Measurements from ENCODE around the gene HOXB5. TPM values are rescaled to one million over a fixed set of nuclear protein-coding genes. Genes with fewer than 3 reads are reported as not detected.

The HOXB5 gene
- total RNA-seq, 1 experiment from 2014 or later, result 19.8 TPM

DNA sequence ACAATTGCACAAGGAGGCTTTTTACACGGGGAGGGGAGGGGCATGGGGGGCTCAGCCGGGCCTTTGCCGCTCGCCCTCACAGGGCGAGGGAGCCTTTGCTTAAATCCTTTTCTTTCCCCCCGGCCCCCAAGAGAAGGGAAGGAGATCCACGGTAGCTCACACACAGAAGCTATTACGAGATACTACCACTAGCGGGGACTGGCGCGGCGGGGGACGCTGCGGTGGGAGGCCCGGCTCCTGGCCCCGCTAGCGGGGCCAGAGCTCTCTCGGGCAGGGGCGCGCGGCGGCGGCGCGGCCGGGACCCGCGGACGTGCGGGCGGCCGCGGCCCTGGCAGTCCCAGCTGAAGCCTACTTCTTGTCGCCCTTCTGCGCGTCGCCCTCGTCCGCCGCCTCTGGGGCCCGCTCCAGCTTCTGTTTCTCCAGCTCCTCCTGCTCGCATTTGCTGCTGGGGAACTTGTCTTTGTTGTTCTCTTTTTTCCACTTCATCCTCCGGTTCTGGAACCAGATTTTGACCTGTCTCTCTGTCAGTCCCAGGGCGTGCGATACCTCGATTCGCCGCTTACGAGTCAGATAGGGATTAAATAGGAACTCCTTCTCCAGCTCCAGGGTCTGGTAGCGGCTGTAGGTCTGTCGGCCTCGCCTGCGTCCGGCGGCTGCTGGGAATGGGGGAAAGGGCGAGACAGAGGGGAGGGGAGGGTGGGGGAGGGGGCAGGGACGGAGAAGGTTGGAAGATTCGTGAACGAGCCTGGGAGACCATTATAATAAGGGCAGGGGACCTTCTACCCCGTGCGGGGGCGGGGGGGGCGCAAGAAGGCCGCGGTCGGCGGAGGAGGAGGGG lies 19.5 kb upstream of the HOXB5 start (continued):
- TF ChIP-seq TCF7L2 (IDR thresholded peaks at IDR 0.05; ENCODE audit: borderline replicate concordance, extremely low read depth, insufficient read depth, insufficient read length) (peak; percentile 22), ZNF274 (IDR thresholded peaks at IDR 0.05; ENCODE audit: low read depth, low read length) (no peak), EZH2phosphoT487 (IDR thresholded peaks at IDR 0.05; ENCODE audit: borderline replicate concordance) (no peak), CEBPB (IDR thresholded peaks at IDR 0.05; ENCODE audit: low read depth) (no peak), CBX3 (IDR thresholded peaks at IDR 0.05; ENCODE audit: low read depth) (no peak)

DNA sequence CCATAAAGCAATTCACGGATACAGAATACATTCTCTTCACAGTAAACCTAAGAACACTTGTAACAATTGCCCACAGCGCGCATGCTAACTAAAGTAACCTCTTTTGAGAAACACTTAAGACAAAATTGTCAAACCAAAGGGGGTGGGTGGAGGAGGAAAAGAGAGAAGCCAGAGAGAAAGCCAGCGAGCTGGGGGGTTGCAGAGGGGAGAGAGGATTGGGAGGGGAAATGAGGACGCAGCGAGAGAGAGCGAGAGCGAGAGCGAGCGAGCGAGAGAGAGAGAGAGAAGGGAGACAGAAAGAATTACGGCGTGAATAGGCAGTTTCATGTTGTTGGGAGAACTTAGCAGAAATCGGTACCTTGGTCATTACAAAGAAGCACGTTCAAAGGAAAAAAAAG lies 18.9 kb upstream of the HOXB5 start:
- Histone ChIP-seq H3K27ac (ENCODE audit: low read depth, low read length) (peak overlapping the region; percentile 98), H3K36me3 (ENCODE audit: control insufficient read depth in 1 of 2, insufficient read depth in 2 of 2, low read length in 2 of 2) (no peaks in the 10 kb centered on the region), H3K9ac (ENCODE audit: low read length) (peak overlapping the region; percentile 97), H3K9me2 (ENCODE audit: insufficient read depth) (no peaks in the 10 kb centered on the region), H3K9me3 (ENCODE audit: control insufficient read depth in 1 of 2, insufficient read depth in 1 of 2, low read depth in 1 of 2, low read length in 2 of 2) (no peaks in the 10 kb centered on the region), H3K4me3 (replicated peaks in 1 of 2; ENCODE audit: low read depth in 1 of 2, low read length in 2 of 2) (peak overlapping the region; percentile 80 to 90), H3K4me2 (ENCODE audit: low read length) (peak overlapping the region; percentile 95), H3K4me1 (ENCODE audit: control insufficient read depth in 1 of 2, insufficient read depth in 2 of 2, low read length in 2 of 2) (peaks cover 19 to 55% of the 10 kb centered on the region in 2 experiments; a peak in 3 of 4 replicates), H3K79me2 (ENCODE audit: insufficient read depth, low read length) (peaks cover 82% of the 10 kb centered on the region), H3K27me3 (ENCODE audit: insufficient read depth, low read length) (no peaks in the 10 kb centered on the region), H2AFZ (ENCODE audit: low read depth, low read length, poor library complexity, severe bottlenecking) (peak overlapping the region; percentile 19), H4K20me1 (ENCODE audit: insufficient read depth) (no peaks in the 10 kb centered on the region)
- ChIA-PET CTCF (interaction anchor here (0.6 to 1.4 kb wide), 19 partner anchors 9 to 587 kb away, joined by 3 to 11 read pairs (median 4); partner anchors contain the start of genes HOXB5 and HOXB9), RAD21 (ENCODE audit: low non-redundant PET in 1 of 2, low total read pairs in 2 of 2, uncharacterized antibody in 2 of 2, unreplicated experiment in 2 of 2) (no interaction called here), POLR2A (interaction anchor here (0.7 to 1.9 kb wide), 3 partner anchors 13 to 586 kb away, joined by 3 to 11 read pairs (median 3); partner anchors contain the start of gene HOXB9)
- no peak for ATAC-seq
- intact Hi-C loops (cut with micrococcal nuclease), result loop anchor here (2.0 to 10.0 kb wide), 2 partner anchors 128 to 352 kb away; no protein-coding TSS in a partner anchor
- DNase-seq (ENCODE audit: low read depth, low spot score), result no peak
- BruUV-seq (replicated peaks), result no TSS peak
- TF ChIP-seq, protein P1, sequence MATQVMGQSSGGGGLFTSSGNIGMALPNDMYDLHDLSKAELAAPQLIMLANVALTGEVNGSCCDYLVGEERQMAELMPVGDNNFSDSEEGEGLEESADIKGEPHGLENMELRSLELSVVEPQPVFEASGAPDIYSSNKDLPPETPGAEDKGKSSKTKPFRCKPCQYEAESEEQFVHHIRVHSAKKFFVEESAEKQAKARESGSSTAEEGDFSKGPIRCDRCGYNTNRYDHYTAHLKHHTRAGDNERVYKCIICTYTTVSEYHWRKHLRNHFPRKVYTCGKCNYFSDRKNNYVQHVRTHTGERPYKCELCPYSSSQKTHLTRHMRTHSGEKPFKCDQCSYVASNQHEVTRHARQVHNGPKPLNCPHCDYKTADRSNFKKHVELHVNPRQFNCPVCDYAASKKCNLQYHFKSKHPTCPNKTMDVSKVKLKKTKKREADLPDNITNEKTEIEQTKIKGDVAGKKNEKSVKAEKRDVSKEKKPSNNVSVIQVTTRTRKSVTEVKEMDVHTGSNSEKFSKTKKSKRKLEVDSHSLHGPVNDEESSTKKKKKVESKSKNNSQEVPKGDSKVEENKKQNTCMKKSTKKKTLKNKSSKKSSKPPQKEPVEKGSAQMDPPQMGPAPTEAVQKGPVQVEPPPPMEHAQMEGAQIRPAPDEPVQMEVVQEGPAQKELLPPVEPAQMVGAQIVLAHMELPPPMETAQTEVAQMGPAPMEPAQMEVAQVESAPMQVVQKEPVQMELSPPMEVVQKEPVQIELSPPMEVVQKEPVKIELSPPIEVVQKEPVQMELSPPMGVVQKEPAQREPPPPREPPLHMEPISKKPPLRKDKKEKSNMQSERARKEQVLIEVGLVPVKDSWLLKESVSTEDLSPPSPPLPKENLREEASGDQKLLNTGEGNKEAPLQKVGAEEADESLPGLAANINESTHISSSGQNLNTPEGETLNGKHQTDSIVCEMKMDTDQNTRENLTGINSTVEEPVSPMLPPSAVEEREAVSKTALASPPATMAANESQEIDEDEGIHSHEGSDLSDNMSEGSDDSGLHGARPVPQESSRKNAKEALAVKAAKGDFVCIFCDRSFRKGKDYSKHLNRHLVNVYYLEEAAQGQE (IDR thresholded peaks at IDR 0.05; ENCODE audit: low read depth), result no peak
- no peak for TF ChIP-seq ZNF274 (IDR thresholded peaks at IDR 0.05; ENCODE audit: low read depth, low read length)
- TF ChIP-seq YY1 (IDR thresholded peaks at IDR 0.05; ENCODE audit: extremely low read depth, insufficient replicate concordance, low read depth, low read length), result no peak
- TF ChIP-seq SP1 (IDR thresholded peaks at IDR 0.05; ENCODE audit: low read depth), result no peak
- TF ChIP-seq, protein P2, sequence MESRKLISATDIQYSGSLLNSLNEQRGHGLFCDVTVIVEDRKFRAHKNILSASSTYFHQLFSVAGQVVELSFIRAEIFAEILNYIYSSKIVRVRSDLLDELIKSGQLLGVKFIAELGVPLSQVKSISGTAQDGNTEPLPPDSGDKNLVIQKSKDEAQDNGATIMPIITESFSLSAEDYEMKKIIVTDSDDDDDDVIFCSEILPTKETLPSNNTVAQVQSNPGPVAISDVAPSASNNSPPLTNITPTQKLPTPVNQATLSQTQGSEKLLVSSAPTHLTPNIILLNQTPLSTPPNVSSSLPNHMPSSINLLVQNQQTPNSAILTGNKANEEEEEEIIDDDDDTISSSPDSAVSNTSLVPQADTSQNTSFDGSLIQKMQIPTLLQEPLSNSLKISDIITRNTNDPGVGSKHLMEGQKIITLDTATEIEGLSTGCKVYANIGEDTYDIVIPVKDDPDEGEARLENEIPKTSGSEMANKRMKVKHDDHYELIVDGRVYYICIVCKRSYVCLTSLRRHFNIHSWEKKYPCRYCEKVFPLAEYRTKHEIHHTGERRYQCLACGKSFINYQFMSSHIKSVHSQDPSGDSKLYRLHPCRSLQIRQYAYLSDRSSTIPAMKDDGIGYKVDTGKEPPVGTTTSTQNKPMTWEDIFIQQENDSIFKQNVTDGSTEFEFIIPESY (IDR thresholded peaks at IDR 0.05; ENCODE audit: extremely low read depth, insufficient replicate concordance, low read length), result no peak
- TF ChIP-seq, protein P3, sequence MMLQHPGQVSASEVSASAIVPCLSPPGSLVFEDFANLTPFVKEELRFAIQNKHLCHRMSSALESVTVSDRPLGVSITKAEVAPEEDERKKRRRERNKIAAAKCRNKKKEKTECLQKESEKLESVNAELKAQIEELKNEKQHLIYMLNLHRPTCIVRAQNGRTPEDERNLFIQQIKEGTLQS (IDR thresholded peaks at IDR 0.05), result no peak
- TF ChIP-seq ELF1 (IDR thresholded peaks at IDR 0.05; ENCODE audit: borderline replicate concordance, low read depth), result no peak
- no peak for TF ChIP-seq EZH2phosphoT487 (IDR thresholded peaks at IDR 0.05; ENCODE audit: borderline replicate concordance)
- TF ChIP-seq JUND (IDR thresholded peaks at IDR 0.05), result no peak
- no peak for TF ChIP-seq SRF (IDR thresholded peaks at IDR 0.05; ENCODE audit: low read depth)
- no peak for TF ChIP-seq POLR2A (IDR thresholded peaks at IDR 0.05; ENCODE audit: borderline replicate concordance, extremely low read depth, insufficient read depth, insufficient read length)
- no peak for TF ChIP-seq TCF7L2 (IDR thresholded peaks at IDR 0.05; ENCODE audit: borderline replicate concordance, extremely low read depth, insufficient read depth, insufficient read length)
- no peak for TF ChIP-seq FOSL1 (IDR thresholded peaks at IDR 0.05; ENCODE audit: low read depth)
- TF ChIP-seq, protein P4, sequence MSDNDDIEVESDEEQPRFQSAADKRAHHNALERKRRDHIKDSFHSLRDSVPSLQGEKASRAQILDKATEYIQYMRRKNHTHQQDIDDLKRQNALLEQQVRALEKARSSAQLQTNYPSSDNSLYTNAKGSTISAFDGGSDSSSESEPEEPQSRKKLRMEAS (IDR thresholded peaks at IDR 0.05), result no peak
- no peak for TF ChIP-seq ZFX (IDR thresholded peaks at IDR 0.05)

All from HCT116 (cell line).